ENCODE results near the gene CNNM3.
"Not testable (repeated sequence)": the region's sequence is repeated elsewhere in the genome, so short reads cannot be mapped to it uniquely, and the experiment has no call there.

CNNM3 gene

GRCh38 chr2:96816127-96816835 is at the start of gene CNNM3:
Gene CNNM3, plus strand, starts transcription at chr2:96816268. Its CDS starts 10 bp downstream, at chr2:96816278.
- peak; percentile 89 to 96 (median 94) for DNase-seq (ENCODE audit: low read depth in 2 of 3, low spot score in 1 of 3)

GRCh38 chr2:96767135-96767871 is 48.8 kb upstream of the CNNM3 start:
- DNase-seq (ENCODE audit: low read depth in 2 of 3, low spot score in 1 of 3), result no peak

GRCh38 chr2:96768083-96768561 is 47.9 kb upstream of the CNNM3 start:
- DNase-seq (ENCODE audit: low read depth in 2 of 3, low spot score in 1 of 3), result no peak

- no peak for DNase-seq (ENCODE audit: low read depth in 2 of 3, low spot score in 1 of 3)
These were observed 46.3 kb upstream of the CNNM3 start for GRCh38 chr2:96769814-96770213.

- DNase-seq (ENCODE audit: low read depth in 2 of 3, low spot score in 1 of 3), result no peak
These were observed 45.4 kb upstream of the CNNM3 start for GRCh38 chr2:96770442-96771202.

GRCh38 chr2:96771796-96772618 is 44.1 kb upstream of the CNNM3 start:
- DNase-seq (ENCODE audit: low read depth in 2 of 3, low spot score in 1 of 3), result no peak

GRCh38 chr2:96772903-96773671 is 43.0 kb upstream of the CNNM3 start:
- peak in 1 of 3 donors; percentile 23 for DNase-seq (ENCODE audit: low read depth in 2 of 3, low spot score in 1 of 3)

GRCh38 chr2:96773922-96774321 is 42.1 kb upstream of the CNNM3 start:
- DNase-seq (ENCODE audit: low read depth in 2 of 3, low spot score in 1 of 3), result no peak

- DNase-seq (ENCODE audit: low read depth in 2 of 3, low spot score in 1 of 3), result no peak
These were observed 40.9 kb upstream of the CNNM3 start for GRCh38 chr2:96775160-96775559.

GRCh38 chr2:96783388-96783787 is 32.7 kb upstream of the CNNM3 start:
- no peak for DNase-seq (ENCODE audit: low read depth in 2 of 3, low spot score in 1 of 3)

GRCh38 chr2:96787411-96787810 is 28.7 kb upstream of the CNNM3 start:
- DNase-seq (ENCODE audit: low read depth in 2 of 3, low spot score in 1 of 3), result no peak

GRCh38 chr2:96788442-96789244 is 27.4 kb upstream of the CNNM3 start:
- no peak for DNase-seq (ENCODE audit: low read depth in 2 of 3, low spot score in 1 of 3)

- DNase-seq (ENCODE audit: low read depth in 2 of 3, low spot score in 1 of 3), result no peak
These were observed 26.8 kb upstream of the CNNM3 start for GRCh38 chr2:96789245-96789617.

GRCh38 chr2:96792772-96793749 is 23.0 kb upstream of the CNNM3 start:
- DNase-seq (ENCODE audit: low read depth in 2 of 3, low spot score in 1 of 3), result no peak

GRCh38 chr2:96795076-96795475 is 21.0 kb upstream of the CNNM3 start:
- DNase-seq (ENCODE audit: low read depth in 2 of 3, low spot score in 1 of 3), result no peak

GRCh38 chr2:96796497-96796896 is 19.6 kb upstream of the CNNM3 start:
- DNase-seq (ENCODE audit: low read depth in 2 of 3, low spot score in 1 of 3), result not testable (repeated sequence)

GRCh38 chr2:96797066-96797625 is 18.9 kb upstream of the CNNM3 start:
- DNase-seq (ENCODE audit: low read depth in 2 of 3, low spot score in 1 of 3), result no peak

All from stimulated activated CD4-positive, alpha-beta T cell treated with anti-CD3 and anti-CD28 coated beads, Interleukin-12 subunit alpha, Interleukin-12 subunit beta, amount 100 ng/mL, for 48 hours (primary cell).